Lower leg skin (tissue), 4 donors: ENCODE data around the gene SLC22A4. TPM values are rescaled to one million over a fixed set of nuclear protein-coding genes. Genes with fewer than 3 reads are reported as not detected.

Experiments
- DNase-seq, 2 donors: peaks; one replicate each; pipeline ENCODE4 v3.0.0-alpha.2; 2019; ENCODE audit warnings: low spot score in 2 of 2
- H3K4me3 ChIP-seq: fragments of 200-600 bp; sonication (generic); 2 replicates; pipeline ENCODE4 v1.5.1; 2017; ENCODE audit warnings: mild to moderate bottlenecking, low read depth; ENCODE audit not compliant: poor library complexity, severe bottlenecking
- POLR2A ChIP-seq, 2 donors: fragments of 450-650 bp; IDR thresholded peaks; one replicate each; pipeline ENCODE4 v1.6.1; 2016 to 2017; ENCODE audit warnings: antibody characterized with exemption in 2 of 2, mild to moderate bottlenecking in 1 of 2, moderate library complexity in 1 of 2
- WGBS, 2 donors: methylation state at CpG; one replicate each; pipeline ENCODE4 v1.1.5; 2018; 5-methylcytosine and 5-hydroxymethylcytosine counted together
- intact Hi-C: fragments of 100-400 bp; cut with DNase I; formaldehyde crosslinking; loops from one replicate; pipeline ENCODE4 v1.15.0; 2023; ENCODE audit warnings: low total_unique reads
- total RNA-seq, 4 donors: library from RNA; depleted of rRNA; stranded (reverse); fragments of >200 nt; gene quantifications; one replicate each; pipeline ENCODE4 v1.1.0, GENCODE V29; 2016
- TF ChIP-seq, protein P1 (sequence below), 3 donors: fragments of 450-650 bp; IDR thresholded peaks; one replicate each; pipeline ENCODE4 v1.5.1; 2016; ENCODE audit warnings: antibody characterized with exemption in 3 of 3, mild to moderate bottlenecking in 3 of 3, moderate library complexity in 2 of 3

Gene SLC22A4
- total RNA-seq, 4 donors from 2014 or later: 0.27 to 1.8 (median 1.8) TPM

DNA sequence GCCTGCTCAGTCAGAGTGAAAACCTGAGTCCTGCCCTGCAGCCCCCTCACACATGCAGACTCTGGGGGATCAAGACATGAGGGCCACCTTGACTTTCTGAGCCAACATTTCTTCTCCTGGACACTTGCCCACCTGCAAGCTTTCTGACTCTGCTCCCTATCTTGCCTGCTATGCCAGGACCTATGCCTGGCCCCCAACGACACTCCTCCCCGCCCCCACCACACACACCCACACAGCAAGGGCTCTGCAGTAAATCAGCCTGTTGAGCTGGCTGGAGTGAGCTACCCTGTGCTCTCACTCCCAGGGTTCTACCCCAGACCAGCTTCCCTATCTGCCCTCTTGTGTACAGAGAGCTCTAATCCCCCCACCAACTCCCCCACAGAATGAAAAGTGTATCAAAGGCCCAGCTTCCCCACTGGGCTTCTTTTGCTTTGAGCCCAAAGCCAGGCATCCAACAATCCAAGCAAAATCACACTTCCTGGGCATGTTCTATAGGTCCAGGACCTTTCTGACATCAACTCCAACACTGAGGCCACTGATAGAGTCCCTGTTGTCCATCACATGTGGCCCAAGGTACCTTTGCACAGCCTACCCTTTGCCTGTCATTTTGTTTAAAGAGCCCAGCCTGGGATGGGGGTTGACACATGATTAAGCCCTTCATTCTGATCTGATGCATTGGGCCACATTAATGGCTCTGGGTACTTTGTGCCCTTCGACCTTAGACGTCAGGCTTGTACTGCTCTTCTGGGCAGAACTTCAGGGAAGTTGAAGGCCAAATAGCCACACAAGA, 29.5 kb upstream of the SLC22A4 start:
- DNase-seq: peak; percentile 12 to 49
- WGBS, 2 donors: 58 to 61% methylated on average over 4 of the region's 4 CpGs
- TF ChIP-seq, protein P1, sequence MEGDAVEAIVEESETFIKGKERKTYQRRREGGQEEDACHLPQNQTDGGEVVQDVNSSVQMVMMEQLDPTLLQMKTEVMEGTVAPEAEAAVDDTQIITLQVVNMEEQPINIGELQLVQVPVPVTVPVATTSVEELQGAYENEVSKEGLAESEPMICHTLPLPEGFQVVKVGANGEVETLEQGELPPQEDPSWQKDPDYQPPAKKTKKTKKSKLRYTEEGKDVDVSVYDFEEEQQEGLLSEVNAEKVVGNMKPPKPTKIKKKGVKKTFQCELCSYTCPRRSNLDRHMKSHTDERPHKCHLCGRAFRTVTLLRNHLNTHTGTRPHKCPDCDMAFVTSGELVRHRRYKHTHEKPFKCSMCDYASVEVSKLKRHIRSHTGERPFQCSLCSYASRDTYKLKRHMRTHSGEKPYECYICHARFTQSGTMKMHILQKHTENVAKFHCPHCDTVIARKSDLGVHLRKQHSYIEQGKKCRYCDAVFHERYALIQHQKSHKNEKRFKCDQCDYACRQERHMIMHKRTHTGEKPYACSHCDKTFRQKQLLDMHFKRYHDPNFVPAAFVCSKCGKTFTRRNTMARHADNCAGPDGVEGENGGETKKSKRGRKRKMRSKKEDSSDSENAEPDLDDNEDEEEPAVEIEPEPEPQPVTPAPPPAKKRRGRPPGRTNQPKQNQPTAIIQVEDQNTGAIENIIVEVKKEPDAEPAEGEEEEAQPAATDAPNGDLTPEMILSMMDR (IDR thresholded peaks at IDR 0.05): no peak
- no peak for TF ChIP-seq POLR2A (IDR thresholded peaks at IDR 0.05)
- H3K4me3 ChIP-seq: no peak overlapping the region
- intact Hi-C loops: no loop called here

DNA sequence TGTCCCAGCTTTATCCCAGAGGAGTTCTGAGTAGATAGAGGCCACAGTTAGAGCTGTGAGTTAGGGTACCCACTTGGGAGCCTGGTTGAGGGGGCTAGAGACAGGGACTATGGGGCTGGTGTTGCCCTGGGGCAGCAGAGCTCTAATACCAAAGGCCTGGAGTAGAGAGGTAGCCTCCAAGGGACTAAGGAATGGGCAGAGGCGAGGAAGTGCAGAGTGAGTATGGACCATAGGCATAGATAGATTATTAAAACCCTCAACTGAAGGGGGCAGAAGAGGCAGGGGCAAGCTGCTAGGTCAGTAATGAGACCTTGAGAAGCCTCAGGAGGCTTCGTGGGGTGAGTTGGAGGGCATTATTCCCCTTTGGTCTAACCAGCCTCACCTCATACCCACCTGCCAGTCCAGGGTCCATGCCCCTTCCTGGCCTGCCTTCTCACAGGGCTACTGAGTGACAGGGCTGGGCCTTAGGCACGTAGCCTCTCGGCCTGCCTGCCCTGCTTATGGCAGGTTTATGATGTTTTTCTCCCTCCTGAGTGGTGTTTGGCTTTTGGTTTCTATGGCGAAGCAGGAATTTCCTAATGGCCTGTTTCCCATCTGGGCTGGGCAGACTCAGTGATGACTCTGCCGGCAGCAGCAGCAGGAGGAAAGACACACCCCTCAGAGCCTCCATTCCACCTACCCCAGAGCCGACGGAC, 28.7 kb upstream of the SLC22A4 start:
- peak; percentile 52 to 89 for DNase-seq
- WGBS, 2 donors: 22 to 33% methylated on average over 8 of the region's 8 CpGs
- intact Hi-C loops: no loop called here
- TF ChIP-seq, protein P1 (IDR thresholded peaks at IDR 0.05): no peak
- TF ChIP-seq POLR2A (IDR thresholded peaks at IDR 0.05): no peak
- H3K4me3 ChIP-seq: no peak overlapping the region

DNA sequence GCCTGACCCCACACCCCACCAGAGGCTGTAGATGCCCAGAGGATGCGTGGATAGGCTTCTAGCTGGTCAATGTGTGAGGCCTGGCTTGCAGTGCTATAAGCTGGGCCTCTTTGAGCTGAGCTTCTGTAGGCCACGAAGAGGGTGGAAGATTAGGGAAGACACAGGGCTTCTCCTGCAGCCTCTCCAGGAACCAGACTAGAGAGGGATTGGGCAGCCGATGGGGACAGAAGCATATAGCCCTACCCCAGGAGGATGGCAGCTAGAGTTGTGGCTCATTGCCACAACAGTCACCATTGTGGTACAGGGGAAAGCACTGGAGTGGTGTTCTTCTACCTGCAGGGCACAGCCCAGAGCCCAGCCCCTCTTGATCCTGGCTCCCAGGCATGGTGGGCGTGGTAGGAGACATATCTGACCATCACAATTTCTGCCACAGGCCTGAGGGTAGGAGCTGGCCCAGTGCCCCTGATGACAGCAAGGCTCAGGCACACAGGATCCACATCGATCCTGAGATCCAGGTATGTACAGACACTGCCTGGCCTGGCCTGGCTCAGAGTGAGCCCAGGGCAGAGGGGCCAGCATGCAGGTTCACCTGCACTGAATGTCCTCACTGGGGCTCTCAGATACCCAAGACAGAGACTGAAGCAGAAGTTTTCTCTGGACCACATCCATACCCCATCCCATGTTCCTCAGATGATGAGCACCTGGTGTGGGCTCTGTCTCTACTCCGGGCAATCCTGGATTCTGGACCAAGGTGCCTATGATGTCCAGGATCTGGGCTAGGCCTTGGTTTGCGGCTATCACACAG, 28.0 kb upstream of the SLC22A4 start:
- H3K4me3 ChIP-seq: no peak overlapping the region
- intact Hi-C loops: no loop called here
- no peak for TF ChIP-seq POLR2A (IDR thresholded peaks at IDR 0.05)
- TF ChIP-seq, protein P1 (IDR thresholded peaks at IDR 0.05): no peak
- peak; percentile 15 to 84 for DNase-seq
- 42 to 68% methylated on average over 6 of the region's 7 CpGs for WGBS, 2 donors

DNA sequence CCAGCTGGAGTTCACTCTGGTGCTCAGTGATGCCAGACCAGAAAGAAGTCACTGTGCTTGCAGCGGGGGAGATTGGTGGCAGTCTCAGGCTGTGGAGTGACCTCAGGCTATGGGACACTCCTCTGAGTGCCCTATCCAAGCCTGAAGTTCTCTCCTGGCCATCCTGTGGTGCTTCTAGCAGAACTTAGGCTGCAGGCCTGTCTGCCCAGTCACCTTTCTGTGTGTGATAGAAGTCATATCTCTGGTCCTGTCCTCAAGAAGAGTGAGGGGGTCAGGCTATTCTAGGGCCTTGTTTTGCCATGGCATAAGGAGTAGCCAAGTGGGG, 27.4 kb upstream of the SLC22A4 start:
- no peak overlapping the region for H3K4me3 ChIP-seq
- intact Hi-C loops: no loop called here
- no peak for TF ChIP-seq POLR2A (IDR thresholded peaks at IDR 0.05)
- TF ChIP-seq, protein P1 (IDR thresholded peaks at IDR 0.05): no peak
- WGBS, 2 donors: 100% methylated on average over 1 of the region's 1 CpG
- no peak for DNase-seq

DNA sequence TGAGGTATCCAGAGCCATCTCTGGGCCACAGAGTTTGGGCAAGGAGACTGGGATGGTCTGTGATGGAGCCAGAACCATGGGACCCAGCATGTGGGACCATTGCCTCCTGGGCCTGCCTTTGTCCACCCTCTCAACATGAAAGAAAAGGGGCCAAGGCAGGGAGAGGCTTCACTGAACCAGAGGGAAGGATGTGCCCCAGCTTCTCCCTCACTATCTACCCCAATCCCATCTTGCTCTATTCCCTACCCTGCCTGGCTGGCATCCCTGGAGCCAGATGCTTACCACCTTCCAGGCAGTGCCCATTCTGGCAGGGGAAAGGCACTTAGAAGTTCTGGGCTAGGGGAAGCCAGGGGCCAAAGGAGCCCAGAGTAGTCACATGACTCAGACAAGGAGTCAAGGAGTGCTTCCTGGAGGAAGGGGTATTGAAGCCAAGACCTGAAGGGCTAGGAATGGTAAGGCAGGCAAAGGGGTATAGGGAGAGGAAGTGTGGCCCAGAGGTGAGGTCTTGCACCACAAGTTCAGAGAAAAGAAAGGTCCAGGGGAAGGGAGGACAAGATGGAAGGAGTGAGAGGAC, 26.9 kb upstream of the SLC22A4 start:
- TF ChIP-seq POLR2A (IDR thresholded peaks at IDR 0.05): no peak
- TF ChIP-seq, protein P1 (IDR thresholded peaks at IDR 0.05): no peak
- H3K4me3 ChIP-seq: no peak overlapping the region
- intact Hi-C loops: no loop called here
- DNase-seq: peak; percentile 12 to 69
